ENCODE measurements around the gene SP1.

Gene SP1

DNA sequence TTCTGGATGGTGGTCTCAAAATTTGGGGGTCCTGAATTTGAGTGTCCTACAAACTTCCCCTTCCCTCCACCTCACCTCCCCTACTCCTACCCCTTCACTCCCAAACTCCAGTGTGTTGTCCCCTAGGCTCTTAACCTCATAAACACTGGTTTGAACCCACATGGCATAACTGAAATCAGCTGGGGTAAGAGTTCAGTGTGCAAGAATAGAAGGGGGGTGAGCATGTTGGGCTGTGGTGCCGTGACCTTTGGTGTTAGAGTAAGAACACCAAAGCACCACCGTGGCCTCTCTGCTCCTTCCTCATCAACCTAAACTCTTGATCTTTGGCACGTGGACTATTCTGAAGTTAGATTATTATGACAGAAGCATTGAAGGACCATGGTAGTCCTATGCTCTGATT, 83.0 kb downstream of the SP1 start:
- no peak overlapping the region for H3K4me3 ChIP-seq (replicated peaks; ENCODE audit: low read depth, low read length)
- TF ChIP-seq, protein P1, sequence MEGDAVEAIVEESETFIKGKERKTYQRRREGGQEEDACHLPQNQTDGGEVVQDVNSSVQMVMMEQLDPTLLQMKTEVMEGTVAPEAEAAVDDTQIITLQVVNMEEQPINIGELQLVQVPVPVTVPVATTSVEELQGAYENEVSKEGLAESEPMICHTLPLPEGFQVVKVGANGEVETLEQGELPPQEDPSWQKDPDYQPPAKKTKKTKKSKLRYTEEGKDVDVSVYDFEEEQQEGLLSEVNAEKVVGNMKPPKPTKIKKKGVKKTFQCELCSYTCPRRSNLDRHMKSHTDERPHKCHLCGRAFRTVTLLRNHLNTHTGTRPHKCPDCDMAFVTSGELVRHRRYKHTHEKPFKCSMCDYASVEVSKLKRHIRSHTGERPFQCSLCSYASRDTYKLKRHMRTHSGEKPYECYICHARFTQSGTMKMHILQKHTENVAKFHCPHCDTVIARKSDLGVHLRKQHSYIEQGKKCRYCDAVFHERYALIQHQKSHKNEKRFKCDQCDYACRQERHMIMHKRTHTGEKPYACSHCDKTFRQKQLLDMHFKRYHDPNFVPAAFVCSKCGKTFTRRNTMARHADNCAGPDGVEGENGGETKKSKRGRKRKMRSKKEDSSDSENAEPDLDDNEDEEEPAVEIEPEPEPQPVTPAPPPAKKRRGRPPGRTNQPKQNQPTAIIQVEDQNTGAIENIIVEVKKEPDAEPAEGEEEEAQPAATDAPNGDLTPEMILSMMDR (IDR thresholded peaks at IDR 0.05; ENCODE audit: low read depth, low read length, missing control alignments) = no peak
- DNase-seq (ENCODE audit: extremely low read depth, low read depth) = no peak

DNA sequence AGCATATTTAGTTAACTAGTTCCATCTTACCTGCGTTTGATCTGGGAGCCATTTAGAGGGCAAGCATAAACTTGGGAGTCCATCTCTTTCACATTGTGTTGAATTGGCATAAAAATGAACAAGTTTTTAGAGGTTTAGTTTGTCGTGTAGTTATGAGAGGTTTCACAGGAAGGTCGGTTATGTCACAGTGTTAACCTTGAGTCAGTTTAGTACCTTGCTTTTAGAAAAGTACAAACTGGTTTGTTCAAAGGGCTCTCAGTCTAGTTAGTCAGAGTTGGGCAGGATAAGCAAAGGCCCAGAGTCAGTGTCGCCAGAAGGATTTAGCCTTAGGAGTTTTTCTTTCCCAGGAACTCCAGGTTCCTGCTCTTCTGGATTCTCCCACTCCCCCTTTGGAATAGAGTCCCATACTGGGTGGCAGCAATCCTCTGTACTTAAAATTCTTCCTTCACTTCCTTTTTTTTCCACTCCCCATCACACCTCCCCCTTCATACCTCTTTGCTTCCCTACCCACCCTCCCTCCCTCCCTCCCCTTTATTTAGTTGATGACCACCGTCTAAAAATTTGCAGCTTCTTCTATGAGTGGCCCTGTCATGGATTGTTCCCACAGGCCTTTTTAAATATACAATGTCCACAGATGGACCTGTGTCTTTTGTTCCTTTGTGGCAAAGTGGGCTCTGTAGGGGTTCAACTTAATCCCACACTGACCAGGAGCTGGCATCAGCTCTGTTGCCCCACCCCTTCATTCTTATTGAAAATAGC, 84.0 kb downstream of the SP1 start:
- TF ChIP-seq, protein P1 (IDR thresholded peaks at IDR 0.05; ENCODE audit: low read depth, low read length, missing control alignments) = no peak
- DNase-seq (ENCODE audit: extremely low read depth, low read depth) = no peak
- H3K4me3 ChIP-seq (replicated peaks; ENCODE audit: low read depth, low read length) = no peak overlapping the region

DNA sequence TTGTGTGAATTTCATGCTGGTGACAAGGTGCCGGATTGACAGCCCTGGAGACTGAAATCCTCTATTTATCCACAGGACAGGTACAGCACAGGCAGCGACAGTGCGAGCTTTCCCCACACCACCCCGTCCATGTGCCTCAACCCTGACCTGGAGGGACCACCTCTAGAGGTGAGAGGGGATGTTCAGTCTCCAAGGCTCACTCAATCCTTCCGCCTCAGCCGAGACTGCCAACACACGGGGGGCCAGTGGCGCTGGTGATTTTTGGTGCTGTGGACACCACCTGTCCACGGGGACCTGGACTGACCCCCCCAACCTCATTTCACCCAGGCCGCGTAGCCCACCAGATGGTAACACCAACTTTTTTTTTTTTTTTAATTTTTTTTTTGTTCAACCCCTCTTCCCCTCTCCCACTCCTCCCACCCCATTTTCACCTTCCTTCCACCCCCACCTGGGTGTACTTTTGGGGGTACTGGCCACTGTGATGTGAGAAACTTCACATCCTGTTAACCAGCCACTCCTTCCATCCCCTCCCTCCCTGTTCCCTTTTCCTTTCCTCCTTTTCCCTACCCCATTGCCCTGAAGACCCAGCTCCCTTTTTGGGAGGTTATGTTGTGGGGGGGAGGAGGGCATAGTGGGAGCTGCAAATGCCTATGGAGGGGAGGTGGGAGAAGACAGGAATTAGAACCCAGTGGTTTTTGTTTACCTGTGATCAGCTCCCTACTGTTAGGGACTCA, 84.9 kb downstream of the SP1 start:
- TF ChIP-seq, protein P1 (IDR thresholded peaks at IDR 0.05; ENCODE audit: low read depth, low read length, missing control alignments) = no peak

DNA sequence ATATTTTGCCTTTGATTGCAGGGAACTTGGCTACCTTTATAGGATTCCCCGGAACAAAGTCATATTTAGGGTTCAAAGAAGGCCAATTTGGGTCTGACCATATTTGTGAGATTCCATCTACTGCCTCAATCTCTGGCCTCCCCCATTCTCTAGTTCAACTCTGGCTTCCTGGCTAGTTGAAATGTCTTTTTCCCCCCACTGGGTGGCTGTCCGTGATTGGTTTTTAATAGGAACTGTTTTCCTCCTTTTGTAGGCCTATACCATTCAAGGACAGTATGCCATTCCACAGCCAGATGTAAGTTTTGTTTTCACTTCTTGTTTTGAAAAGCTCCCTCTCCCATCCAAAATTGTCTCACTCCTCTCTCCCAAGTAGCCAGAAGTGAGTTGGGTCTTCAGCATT, 85.7 kb downstream of the SP1 start:
- H3K4me3 ChIP-seq (replicated peaks; ENCODE audit: low read depth, low read length) = no peak overlapping the region
- TF ChIP-seq, protein P1 (IDR thresholded peaks at IDR 0.05; ENCODE audit: low read depth, low read length, missing control alignments) = no peak
- no peak for DNase-seq (ENCODE audit: extremely low read depth, low read depth)

More for the DNA sequence above, 84.9 kb downstream of the SP1 start:
- no peak for DNase-seq (ENCODE audit: extremely low read depth, low read depth)
- no peak overlapping the region for H3K4me3 ChIP-seq (replicated peaks; ENCODE audit: low read depth, low read length)
